OCI-LY1 (cell line): ENCODE data around the gene MCTP2.

Experiments used
- CTCF ChIP-seq: fragments of 200-600 bp; sonication (generic), shearing (Covaris generic); IDR thresholded peaks from 2 replicates; pipeline ENCODE4 v1.5.1; 2017; ENCODE audit warnings: mild to moderate bottlenecking, antibody characterized with exemption, low read length, moderate library complexity, mixed read lengths
- EZH2 ChIP-seq: fragments of 200-600 bp; sonication (generic), shearing (Covaris generic); IDR thresholded peaks from 2 replicates; pipeline ENCODE4 v1.8.0; 2017; ENCODE audit warnings: borderline replicate concordance, mixed run types, mild to moderate bottlenecking, antibody characterized with exemption, low read length, moderate library complexity, mixed read lengths

GRCh38 chr15:94297558-94297957, 66.2 kb downstream of the MCTP2 start:
- TF ChIP-seq CTCF (0 out of 2 replicates have a peak, but pooled peaks have one; percentile 14), EZH2 (no peak)
